ENCODE data around the gene TREML4. TPM values are rescaled to one million over a fixed set of nuclear protein-coding genes. Genes with fewer than 3 reads are reported as not detected.

Gene TREML4
- total and polyA plus RNA-seq, 9 of the 15 experiments (the other 6 are each of a cell fraction or from before 2014, with no cell fraction given) = not detected

DNA sequence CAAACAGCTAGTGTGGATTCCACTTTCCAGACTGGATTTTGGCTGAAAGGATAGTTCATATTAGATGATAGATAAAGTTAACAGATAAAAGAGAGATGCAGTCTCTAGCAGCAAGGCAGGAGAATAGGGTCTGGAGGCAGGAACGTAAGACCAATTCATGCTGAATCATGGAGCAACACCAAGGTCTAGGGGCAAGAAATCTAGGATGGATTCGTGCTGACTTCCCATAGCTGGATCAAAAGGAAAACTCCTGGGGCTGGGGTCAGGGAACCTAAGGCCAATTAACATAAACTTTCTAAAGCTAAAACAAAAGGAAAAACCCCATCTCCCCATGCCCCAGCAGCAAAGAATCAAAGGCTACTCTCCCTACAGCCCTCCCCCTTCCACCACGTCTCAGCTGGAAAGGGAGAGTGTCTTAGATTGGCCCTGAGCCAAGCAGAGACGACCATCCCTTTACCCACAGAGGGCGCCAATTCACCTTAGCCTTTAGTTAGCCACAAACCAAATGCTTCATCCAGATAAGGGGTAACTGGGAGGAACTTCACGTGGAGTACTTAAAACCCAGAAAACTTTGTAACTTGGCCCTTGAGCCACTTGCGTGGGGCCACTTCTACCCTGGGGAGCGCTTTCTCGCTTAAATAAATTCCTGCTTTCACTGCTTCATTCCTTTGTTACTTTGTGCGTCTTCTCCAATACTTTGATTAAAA lies 50.7 kb downstream of the TREML4 start (continued):
- TF ChIP-seq, protein P1, sequence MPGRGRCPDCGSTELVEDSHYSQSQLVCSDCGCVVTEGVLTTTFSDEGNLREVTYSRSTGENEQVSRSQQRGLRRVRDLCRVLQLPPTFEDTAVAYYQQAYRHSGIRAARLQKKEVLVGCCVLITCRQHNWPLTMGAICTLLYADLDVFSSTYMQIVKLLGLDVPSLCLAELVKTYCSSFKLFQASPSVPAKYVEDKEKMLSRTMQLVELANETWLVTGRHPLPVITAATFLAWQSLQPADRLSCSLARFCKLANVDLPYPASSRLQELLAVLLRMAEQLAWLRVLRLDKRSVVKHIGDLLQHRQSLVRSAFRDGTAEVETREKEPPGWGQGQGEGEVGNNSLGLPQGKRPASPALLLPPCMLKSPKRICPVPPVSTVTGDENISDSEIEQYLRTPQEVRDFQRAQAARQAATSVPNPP (IDR thresholded peaks at IDR 0.05; ENCODE audit: borderline replicate concordance, insufficient read depth, insufficient read length) = no peak
- TF ChIP-seq HDAC1 (IDR thresholded peaks at IDR 0.05) (peak in 1 of 2 experiments; percentile 78; a peak in 2 of 4 replicates), FOXA3 (CRISPR knock-in tag; conservative IDR thresholded peaks at IDR 0.05 in 1 of 2, IDR thresholded peaks at IDR 0.05 in 1 of 2) (no peak), ZNF316 (IDR thresholded peaks at IDR 0.05) (peak; percentile 71), MTA2 (IDR thresholded peaks at IDR 0.05; ENCODE audit: low read depth) (peak; percentile 69), GTF2E2 (tag; IDR thresholded peaks at IDR 0.05) (no peak), ZNF76 (CRISPR knock-in tag; IDR thresholded peaks at IDR 0.05; ENCODE audit: borderline replicate concordance) (no peak), HNRNPK (IDR thresholded peaks at IDR 0.05; ENCODE audit: low read depth, low read length, poor library complexity, severe bottlenecking) (no peak), ARHGAP35 (IDR thresholded peaks at IDR 0.05; ENCODE audit: partially characterized antibody) (no peak), KLF13 (tag; IDR thresholded peaks at IDR 0.05; ENCODE audit: borderline replicate concordance, low read depth) (no peak), TRIM24 (IDR thresholded peaks at IDR 0.05) (peak; percentile 77 to 84), MCM2 (IDR thresholded peaks at IDR 0.05; ENCODE audit: low read depth) (no peak), ZNF408 (CRISPR knock-in tag; IDR thresholded peaks at IDR 0.05; ENCODE audit: low read depth) (no peak), BMI1 (IDR thresholded peaks at IDR 0.05; ENCODE audit: low read length) (no peak), SMARCB1 (IDR thresholded peaks at IDR 0.05; ENCODE audit: insufficient read length, low read depth) (peak; percentile 65), L3MBTL2 (IDR thresholded peaks at IDR 0.05) (peak; percentile 89), CHD4 (IDR thresholded peaks at IDR 0.05; ENCODE audit: insufficient read depth, insufficient replicate concordance, low read depth, low read length, poor library complexity, severe bottlenecking) (no peak), MBD2 (IDR thresholded peaks at IDR 0.05; ENCODE audit: borderline replicate concordance, low read depth) (0 out of 2 replicates have a peak, but pooled peaks have one; percentile 42), KDM1A (IDR thresholded peaks at IDR 0.05) (peak; percentile 78 to 89), STAT5A (IDR thresholded peaks at IDR 0.05; ENCODE audit: borderline replicate concordance, low read length) (peak; percentile 75; the same call in 1 of the 2 replicates), TCF3 (CRISPR knock-in tag; IDR thresholded peaks at IDR 0.05) (peak; percentile 82), POLR2A (conservative IDR thresholded peaks at IDR 0.05) (no peak), ATF7 (IDR thresholded peaks at IDR 0.05) (peak; percentile 86), MYNN (IDR thresholded peaks at IDR 0.05) (0 out of 2 replicates have a peak, but pooled peaks have one; percentile 48), MYNN (CRISPR knock-in tag; IDR thresholded peaks at IDR 0.05) (no peak), RAD21 (CRISPR knock-in tag; conservative IDR thresholded peaks at IDR 0.05 in 1 of 2, IDR thresholded peaks at IDR 0.05 in 1 of 2) (peak; percentile 71 to 82)
- TF ChIP-seq, protein P2, sequence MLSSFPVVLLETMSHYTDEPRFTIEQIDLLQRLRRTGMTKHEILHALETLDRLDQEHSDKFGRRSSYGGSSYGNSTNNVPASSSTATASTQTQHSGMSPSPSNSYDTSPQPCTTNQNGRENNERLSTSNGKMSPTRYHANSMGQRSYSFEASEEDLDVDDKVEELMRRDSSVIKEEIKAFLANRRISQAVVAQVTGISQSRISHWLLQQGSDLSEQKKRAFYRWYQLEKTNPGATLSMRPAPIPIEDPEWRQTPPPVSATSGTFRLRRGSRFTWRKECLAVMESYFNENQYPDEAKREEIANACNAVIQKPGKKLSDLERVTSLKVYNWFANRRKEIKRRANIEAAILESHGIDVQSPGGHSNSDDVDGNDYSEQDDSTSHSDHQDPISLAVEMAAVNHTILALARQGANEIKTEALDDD (IDR thresholded peaks at IDR 0.05) = peak; percentile 98
- TF ChIP-seq, protein P3, sequence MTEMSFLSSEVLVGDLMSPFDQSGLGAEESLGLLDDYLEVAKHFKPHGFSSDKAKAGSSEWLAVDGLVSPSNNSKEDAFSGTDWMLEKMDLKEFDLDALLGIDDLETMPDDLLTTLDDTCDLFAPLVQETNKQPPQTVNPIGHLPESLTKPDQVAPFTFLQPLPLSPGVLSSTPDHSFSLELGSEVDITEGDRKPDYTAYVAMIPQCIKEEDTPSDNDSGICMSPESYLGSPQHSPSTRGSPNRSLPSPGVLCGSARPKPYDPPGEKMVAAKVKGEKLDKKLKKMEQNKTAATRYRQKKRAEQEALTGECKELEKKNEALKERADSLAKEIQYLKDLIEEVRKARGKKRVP (CRISPR knock-in tag; IDR thresholded peaks at IDR 0.05) = 0 out of 2 replicates have a peak, but pooled peaks have one; percentile 28
